Measurements from ENCODE around the gene TIE1.

- TF ChIP-seq ZNF18 (CRISPR knock-in tag; IDR thresholded peaks at IDR 0.05; ENCODE audit: insufficient replicate concordance) (no peak), ZNF460 (CRISPR knock-in tag; IDR thresholded peaks at IDR 0.05; ENCODE audit: borderline replicate concordance) (no peak), REST (IDR thresholded peaks at IDR 0.05; ENCODE audit: borderline replicate concordance in 1 of 2, low read depth in 1 of 2, low read length in 2 of 2) (no peak), BCL3 (CRISPR knock-in tag; IDR thresholded peaks at IDR 0.05) (no peak), SIN3B (IDR thresholded peaks at IDR 0.05; ENCODE audit: low read length) (no peak), SETDB1 (CRISPR knock-in tag; IDR thresholded peaks at IDR 0.05; ENCODE audit: borderline replicate concordance) (no peak), CREB1 (IDR thresholded peaks at IDR 0.05) (no peak), CREB1 (CRISPR knock-in tag; IDR thresholded peaks at IDR 0.05) (no peak), SIN3A (IDR thresholded peaks at IDR 0.05; ENCODE audit: borderline replicate concordance, low read depth, low read length) (no peak), ZC3H4 (CRISPR knock-in tag; IDR thresholded peaks at IDR 0.05; ENCODE audit: borderline replicate concordance) (no peak), KAT2B (IDR thresholded peaks at IDR 0.05; ENCODE audit: borderline replicate concordance, low read depth, low read length) (no peak), CBX2 (IDR thresholded peaks at IDR 0.05; ENCODE audit: low read depth, low read length) (no peak), CBX2 (CRISPR knock-in tag; IDR thresholded peaks at IDR 0.05; ENCODE audit: low read depth) (no peak), ZBTB21 (CRISPR knock-in tag; IDR thresholded peaks at IDR 0.05) (no peak)
These were observed 35.4 kb upstream of the TIE1 start for GRCh38 chr1:43265431-43265830.

Measured in HepG2 (cell line).